OCI-LY1 (cell line): ENCODE measurements around the gene S100A4.

Experiments used
- H2AFZ ChIP-seq: fragments of 200-600 bp; sonication (generic), shearing (Covaris generic); 2 replicates; pipeline ENCODE4 v1.6.0; 2014; ENCODE audit warnings: antibody characterized with exemption, mild to moderate bottlenecking, low read length
- H3F3A ChIP-seq: fragments of 200-600 bp; sonication (generic), shearing (Covaris generic); 2 replicates; pipeline ENCODE4 v1.6.0; 2014; ENCODE audit warnings: mild to moderate bottlenecking, antibody characterized with exemption, low read length, moderate library complexity; ENCODE audit not compliant: insufficient read depth
- H3K27ac ChIP-seq: fragments of 200-600 bp; sonication (generic); 2 replicates; pipeline ENCODE4 v1.5.1; 2014; ENCODE audit warnings: low read length, mixed run types, mild to moderate bottlenecking, low read depth; ENCODE audit not compliant: poor library complexity, severe bottlenecking
- H3K27me3 ChIP-seq: fragments of 200-600 bp; sonication (generic); 2 replicates; pipeline ENCODE4 v1.6.0; 2014; ENCODE audit warnings: antibody characterized with exemption, mild to moderate bottlenecking, low read length, moderate library complexity; ENCODE audit not compliant: insufficient read depth
- H3K36me3 ChIP-seq: fragments of 200-600 bp; sonication (generic); 2 replicates; pipeline ENCODE4 v1.6.1; 2014; ENCODE audit warnings: mild to moderate bottlenecking, antibody characterized with exemption, low read length, moderate library complexity, mixed read lengths; ENCODE audit not compliant: insufficient read depth
- H3K4me1 ChIP-seq: fragments of 200-600 bp; sonication (generic); 2 replicates; pipeline ENCODE4 v1.5.1; 2014; ENCODE audit warnings: mild to moderate bottlenecking, low read length, moderate library complexity; ENCODE audit not compliant: insufficient read depth, severe bottlenecking
- H3K4me2 ChIP-seq: fragments of 200-600 bp; sonication (generic), shearing (Covaris generic); 2 replicates; pipeline ENCODE4 v1.6.1; 2014; ENCODE audit warnings: low read length
- H3K4me3 ChIP-seq: fragments of 200-600 bp; sonication (generic); 2 replicates; pipeline ENCODE4 v1.5.1; 2014; ENCODE audit warnings: low read length, low read depth, mild to moderate bottlenecking, mixed read lengths; ENCODE audit not compliant: poor library complexity, severe bottlenecking
- H3K79me2 ChIP-seq: fragments of 200-600 bp; shearing (Covaris generic); 2 replicates; pipeline ENCODE4 v1.6.1; 2016; ENCODE audit warnings: mixed run types, low read length, mixed read lengths; ENCODE audit not compliant: insufficient read depth
- H3K9ac ChIP-seq: fragments of 200-600 bp; sonication (generic), shearing (Covaris generic); 2 replicates; pipeline ENCODE4 v1.6.1; 2014; ENCODE audit warnings: mild to moderate bottlenecking, low read length, mixed read lengths
- H3K9me2 ChIP-seq: fragments of 200-600 bp; sonication (generic), shearing (Covaris generic); 2 replicates; pipeline ENCODE4 v1.6.1; 2014; ENCODE audit warnings: low read depth, mild to moderate bottlenecking, low read length, mixed read lengths
- H3K9me3 ChIP-seq: fragments of 200-600 bp; shearing (Covaris generic); 2 replicates; pipeline ENCODE4 v1.6.1; 2014; ENCODE audit warnings: low read length, mixed read lengths
- H4K20me1 ChIP-seq: fragments of 200-600 bp; sonication (generic), shearing (Covaris generic); 2 replicates; pipeline ENCODE4 v1.6.0; 2016; ENCODE audit warnings: mild to moderate bottlenecking, low read length; ENCODE audit not compliant: insufficient read depth
- CTCF ChIP-seq: fragments of 200-600 bp; sonication (generic), shearing (Covaris generic); IDR thresholded peaks from 2 replicates; pipeline ENCODE4 v1.5.1; 2017; ENCODE audit warnings: mild to moderate bottlenecking, antibody characterized with exemption, low read length, moderate library complexity, mixed read lengths
- EZH2 ChIP-seq: fragments of 200-600 bp; sonication (generic), shearing (Covaris generic); IDR thresholded peaks from 2 replicates; pipeline ENCODE4 v1.8.0; 2017; ENCODE audit warnings: borderline replicate concordance, mixed run types, mild to moderate bottlenecking, antibody characterized with exemption, low read length, moderate library complexity, mixed read lengths

Gene S100A4

GRCh38 chr1:153542956-153543711 lies 2.5 kb downstream of the S100A4 start:
- TF ChIP-seq CTCF, result no peak
- no peak for TF ChIP-seq EZH2
- Histone ChIP-seq H3K4me3 (no peak overlapping the region), H3K9me2 (no peaks in the 10 kb centered on the region), H3K9ac (no peak overlapping the region), H3F3A (no peaks in the 10 kb centered on the region), H3K36me3 (no peaks in the 10 kb centered on the region), H3K4me2 (no peak overlapping the region), H3K9me3 (no peaks in the 10 kb centered on the region), H2AFZ (no peak overlapping the region), H3K27ac (no peak overlapping the region), H4K20me1 (no peaks in the 10 kb centered on the region), H3K4me1 (peaks cover 29% of the 10 kb centered on the region), H3K79me2 (no peaks in the 10 kb centered on the region), H3K27me3 (no peaks in the 10 kb centered on the region)

GRCh38 chr1:153541641-153542590 lies 3.7 kb downstream of the S100A4 start:
- Histone ChIP-seq H3K9me2 (no peaks in the 10 kb centered on the region), H3K4me3 (no peak overlapping the region), H3K79me2 (no peaks in the 10 kb centered on the region), H3F3A (no peaks in the 10 kb centered on the region), H3K9me3 (no peaks in the 10 kb centered on the region), H3K27me3 (no peaks in the 10 kb centered on the region), H3K4me2 (no peak overlapping the region), H4K20me1 (no peaks in the 10 kb centered on the region), H2AFZ (no peak overlapping the region), H3K36me3 (no peaks in the 10 kb centered on the region), H3K9ac (no peak overlapping the region), H3K4me1 (peaks cover 29% of the 10 kb centered on the region), H3K27ac (no peak overlapping the region)
- TF ChIP-seq EZH2 (no peak), CTCF (no peak)

GRCh38 chr1:153540394-153541361 lies 4.9 kb downstream of the S100A4 start, which contains the start of gene S100A5:
Gene S100A5 (minus strand): TSS chr1:153540934. CDS start chr1:153540191, 743 bp downstream.
- Histone ChIP-seq H3K4me2 (no peak within 1 kb of the TSS), H3K9me2 (no peaks in the 10 kb centered on the region), H3K27ac (no peak within 1 kb of the TSS), H3K9me3 (no peaks in the 10 kb centered on the region), H3F3A (no peaks in the 10 kb centered on the region), H3K9ac (no peak within 1 kb of the TSS), H3K36me3 (no peaks in the 10 kb centered on the region), H3K4me3 (no peak within 1 kb of the TSS), H4K20me1 (no peaks in the 10 kb centered on the region), H3K79me2 (no peaks in the 10 kb centered on the region), H3K4me1 (peaks cover 31% of the 10 kb centered on the region), H3K27me3 (no peaks in the 10 kb centered on the region), H2AFZ (no peak within 1 kb of the TSS)
- no peak for TF ChIP-seq CTCF
- TF ChIP-seq EZH2, result no peak
